K562 (cell line): Measurements from ENCODE around the gene NFKBIB. TPM values are rescaled to one million over a fixed set of nuclear protein-coding genes. Genes with fewer than 3 reads are reported as not detected.

Experiments
- ATF3 ChIP-seq, 2 experiments: fragments of 450-650 bp in 1 of 2; sonication (generic) in 1 of 2; formaldehyde crosslinking in 1 of 2; IDR thresholded peaks in 1 of 2; conservative IDR thresholded peaks in 1 of 2; 2 replicates each; pipeline versions ENCODE4 v1.6.1 to v1.8.1; 2016 to 2023; ENCODE audit warnings: mild to moderate bottlenecking in 2 of 2, moderate library complexity in 2 of 2, inconsistent platforms in 1 of 2, missing genetic modification reagents in 1 of 2
- BDP1 ChIP-seq: IDR thresholded peaks from 3 replicates; pipeline ENCODE4 v1.6.1; 2011; ENCODE audit not compliant: insufficient read length, insufficient read depth
- EP400 ChIP-seq: fragments of 450-650 bp; IDR thresholded peaks from 2 replicates; pipeline ENCODE4 v1.6.1; 2017; ENCODE audit warnings: antibody characterized with exemption, mild to moderate bottlenecking, moderate library complexity
- ETS1 ChIP-seq: conservative IDR thresholded peaks from 2 replicates; pipeline ENCODE4 v1.6.1; 2011; ENCODE audit warnings: low read depth, mild to moderate bottlenecking, low read length; ENCODE audit not compliant: control insufficient read depth
- ILF3 ChIP-seq: fragments of 450-650 bp; IDR thresholded peaks from 2 replicates; pipeline ENCODE4 v1.6.1; 2018; ENCODE audit warnings: antibody characterized with exemption, mild to moderate bottlenecking, moderate library complexity, borderline replicate concordance
- MTA3 ChIP-seq: fragments of 450-650 bp; formaldehyde crosslinking; IDR thresholded peaks from 2 replicates; pipeline ENCODE4 v1.6.1; 2017; ENCODE audit warnings: mild to moderate bottlenecking, borderline replicate concordance
- PHTF2 ChIP-seq: fragments of 250-450 bp; sonication (Bioruptor Pico); IDR thresholded peaks from 2 replicates; pipeline ENCODE4 v1.5.0; 2021; ENCODE audit warnings: mild to moderate bottlenecking
- RBM34 ChIP-seq: fragments of 200-400 bp; formaldehyde crosslinking; IDR thresholded peaks from 2 replicates; pipeline ENCODE4 v1.6.1; 2018; ENCODE audit warnings: low read length, borderline replicate concordance; ENCODE audit not compliant: insufficient read depth
- RFX5 ChIP-seq: IDR thresholded peaks from 2 replicates; pipeline ENCODE4 v1.6.1; 2011; ENCODE audit warnings: low read depth, mild to moderate bottlenecking, improper control_type of control experiment, low read length
- SAFB2 ChIP-seq: fragments of 200-400 bp; formaldehyde crosslinking; IDR thresholded peaks from 2 replicates; pipeline ENCODE4 v1.6.1; 2018; ENCODE audit warnings: borderline replicate concordance, low read length, low read depth, moderate library complexity; ENCODE audit not compliant: severe bottlenecking
- SMAD1 ChIP-seq: fragments of 150-350 bp; IDR thresholded peaks from 2 replicates; pipeline ENCODE4 v1.6.1; 2014; ENCODE audit warnings: low read length, low read depth; ENCODE audit not compliant: partially characterized antibody
- SRSF7 ChIP-seq: fragments of 200-400 bp; formaldehyde crosslinking; optimal IDR thresholded peaks from 2 replicates; pipeline ENCODE3; 2017; ENCODE audit warnings: mild to moderate bottlenecking, low read depth, low read length
- TCF3 ChIP-seq: sonication (generic); formaldehyde crosslinking; IDR thresholded peaks from 2 replicates; pipeline ENCODE4 v1.4.0; 2020; ENCODE audit warnings: mild to moderate bottlenecking, missing genetic modification reagents
- USF1 ChIP-seq: sonication (generic); formaldehyde crosslinking; IDR thresholded peaks from 2 replicates; pipeline ENCODE4 v1.9.0; 2022; ENCODE audit warnings: mild to moderate bottlenecking, missing genetic modification reagents
- ZNF134 ChIP-seq: fragments of 250-450 bp; sonication (Bioruptor Pico); conservative IDR thresholded peaks from 2 replicates; pipeline ENCODE4 v1.4.0; 2020
- ZNF175 ChIP-seq: fragments of 200-800 bp; sonication (Bioruptor generic); IDR thresholded peaks from 2 replicates; pipeline ENCODE4 v1.6.1; 2016; ENCODE audit warnings: low read depth, mild to moderate bottlenecking, missing genetic modification characterization, missing compliant biosample characterization
- ZNF561 ChIP-seq: fragments of 450-650 bp; formaldehyde crosslinking; conservative IDR thresholded peaks from 2 replicates; pipeline ENCODE4 v1.4.0; 2020; ENCODE audit warnings: mild to moderate bottlenecking, moderate library complexity
- ZNF609 ChIP-seq: sonication (generic); formaldehyde crosslinking; IDR thresholded peaks from 2 replicates; pipeline ENCODE4 v1.8.1; 2023; ENCODE audit warnings: missing genetic modification reagents, mild to moderate bottlenecking, borderline replicate concordance
- polyA plus RNA-seq, 8 experiments: library from polyadenylated mRNA; depleted of rRNA in 4 of 8; stranded (reverse) in 5 of 8; unstranded in 3 of 8; fragments of >200 nt; fragmentation: Nextera tagmentation in 2 of 8; fragmentation: Illumina TruSeq in 1 of 8; extraction: Ambion mirVana in 2 of 8; extraction: Trizol in 1 of 8; gene quantifications; 2 replicates each; pipeline versions ENCODE4 v1.2.1 to v1.2.3, GENCODE V29; 2011 to 2014; ENCODE audit warnings: inconsistent platforms in 1 of 8, missing spikeins in 1 of 8
- total RNA-seq, 7 experiments: library from RNA; depleted of rRNA in 6 of 7; stranded (reverse); fragments of >200 nt in 6 of 7; fragmentation: Illumina TruSeq in 2 of 7; extraction: Trizol in 2 of 7; gene quantifications; 2 replicates each; pipeline versions ENCODE4 v1.2.1 to v1.2.3, GENCODE V29; 2011 to 2021; ENCODE audit warnings: low replicate concordance in 1 of 7

NFKBIB gene
- total and polyA plus RNA-seq, 9 of the 15 experiments (the other 6 are each of a cell fraction or from before 2014, with no cell fraction given) = 1.5 to 44.9 (median 10.4) TPM

- TF ChIP-seq RFX5 (no peak), SRSF7 (no peak), SMAD1 (no peak), ZNF609 (CRISPR knock-in tag) (no peak), ZNF561 (CRISPR knock-in tag) (no peak), PHTF2 (no peak), TCF3 (CRISPR knock-in tag) (no peak), ILF3 (no peak), ATF3 (IDR thresholded peaks at IDR 0.05) (no peak), ATF3 (CRISPR knock-in tag; conservative IDR thresholded peaks at IDR 0.05) (no peak), RBM34 (no peak), BDP1 (no peak), ETS1 (no peak; the same call in 1 of the 2 replicates), ZNF134 (CRISPR knock-in tag) (no peak), EP400 (no peak), USF1 (peak; percentile 7; the same call in 1 of the 2 replicates), ZNF175 (CRISPR knock-in tag) (no peak), MTA3 (peak; percentile 28; the same call in 1 of the 2 replicates), SAFB2 (no peak)
Measured at GRCh38 chr19:38852231-38853044, 47.3 kb upstream of the NFKBIB start (continued).
